HG02981 (cell line): Measurements from ENCODE around the gene ZC3H14.

Source experiments
- ATAC-seq: cut with Tn5 transposase; IDR thresholded peaks from one replicate; pipeline ENCODE4 v1.9.1; 2021; ENCODE audit warnings: mild to moderate bottlenecking, moderate library complexity; ENCODE audit not compliant: unreplicated experiment

Gene ZC3H14

DNA sequence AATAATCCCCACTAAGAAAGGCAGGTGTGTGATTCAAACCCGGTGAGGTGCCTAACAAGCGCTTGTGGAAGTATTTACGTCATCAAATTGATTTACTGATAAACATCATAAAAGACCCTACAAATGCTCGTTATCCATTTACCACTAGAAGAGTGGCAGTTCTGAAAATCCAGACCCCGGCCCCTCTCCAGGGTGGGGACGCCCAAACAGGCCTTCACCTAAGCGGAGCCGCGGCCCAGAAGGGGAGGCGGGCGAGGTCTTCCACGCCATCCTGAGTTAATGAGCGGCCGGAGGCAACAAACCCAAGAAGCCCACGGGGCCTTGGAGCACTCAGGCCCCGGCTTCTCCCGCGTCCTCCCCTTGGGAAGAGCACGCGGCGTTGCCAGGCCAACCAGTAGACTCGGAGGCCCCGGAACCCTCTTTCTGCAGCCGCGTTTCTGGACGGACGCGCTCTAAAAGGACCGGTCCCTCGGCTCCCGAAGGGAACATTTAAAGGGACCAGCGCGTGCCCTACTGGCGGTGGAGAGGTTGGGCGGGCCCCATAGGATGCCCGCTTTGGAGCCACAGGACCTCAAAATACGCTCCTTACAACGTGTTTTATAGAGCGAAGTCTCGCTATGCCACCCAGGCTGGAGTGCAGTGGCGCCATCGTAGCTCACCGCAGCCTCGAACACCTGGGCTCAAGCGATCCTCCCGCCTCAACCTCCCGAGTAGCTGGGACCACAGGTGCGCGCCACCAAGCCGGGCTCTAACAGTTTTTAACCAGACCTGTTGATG, 11.6 kb upstream of the ZC3H14 start:
- no peak for ATAC-seq

GRCh38 chr14:88551980-88552431, 10.8 kb upstream of the ZC3H14 start:
- ATAC-seq: no peak

- no peak for ATAC-seq
These were observed 10.0 kb upstream of the ZC3H14 start for GRCh38 chr14:88552876-88553275.

DNA sequence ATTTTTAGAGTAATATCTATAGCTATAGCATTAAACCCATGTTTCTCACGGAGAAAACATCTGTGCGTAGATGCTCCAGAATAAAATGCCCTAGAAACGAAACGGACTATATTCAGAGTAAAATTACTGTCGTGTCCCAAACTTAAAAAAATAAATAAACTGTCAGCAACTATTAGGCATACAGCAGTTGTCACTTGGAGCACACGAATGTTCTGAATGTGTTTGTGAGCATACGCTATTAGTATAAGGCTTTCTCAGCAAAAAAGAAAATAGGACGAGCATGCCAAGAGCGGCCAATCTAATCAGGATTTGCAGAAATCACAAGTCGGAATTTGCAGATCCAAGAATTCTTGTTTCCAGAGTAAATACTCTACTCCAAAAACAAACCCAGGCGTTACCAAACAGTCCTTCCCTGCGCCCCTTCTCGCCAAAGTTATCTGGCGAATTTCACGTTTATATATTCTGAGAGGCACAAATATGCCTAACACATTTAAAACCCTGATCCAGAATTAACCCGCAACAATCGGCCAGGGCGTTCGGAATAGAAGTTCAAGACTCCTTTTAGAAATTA, 8.9 kb upstream of the ZC3H14 start:
- ATAC-seq: no peak

DNA sequence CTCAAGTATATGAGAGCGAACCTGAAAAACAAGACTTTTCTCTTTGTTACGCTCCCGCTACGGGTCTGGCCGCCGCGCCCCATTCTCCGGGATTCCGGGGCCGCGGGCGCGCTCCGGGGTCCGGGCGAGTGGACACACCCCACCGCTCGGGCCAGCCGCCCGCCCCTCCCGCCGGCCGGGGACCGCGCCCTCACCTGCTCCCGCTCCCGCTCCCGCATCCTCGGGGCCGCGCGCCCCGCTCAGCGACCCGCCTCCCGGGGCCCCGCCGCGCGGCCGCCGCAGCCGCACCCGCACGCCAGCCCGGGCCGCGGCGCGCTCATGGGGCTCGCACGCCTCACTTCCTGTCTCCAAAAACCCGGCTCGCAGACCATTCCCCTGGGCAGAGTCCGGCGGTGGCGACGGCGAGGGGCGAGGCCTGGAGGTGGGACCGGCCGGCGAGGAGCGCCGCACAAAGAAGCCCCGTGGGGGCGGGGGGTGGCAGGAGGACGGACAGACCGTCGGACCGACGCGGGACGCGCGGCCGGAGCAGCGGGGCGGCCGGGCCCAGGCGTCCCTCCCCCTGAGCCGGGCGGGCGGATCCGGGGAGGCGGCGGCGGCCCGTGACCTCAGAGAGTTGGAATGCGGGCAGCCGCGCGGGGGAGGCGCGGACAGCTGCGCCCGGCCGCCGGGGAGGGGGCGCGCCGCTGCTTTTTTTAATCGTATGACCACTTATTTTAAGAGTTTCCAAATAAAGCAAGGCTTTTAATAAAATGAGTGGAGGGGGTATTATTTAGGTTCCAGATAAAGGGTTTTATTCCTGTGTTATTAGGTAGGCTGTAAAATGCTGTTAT, 8.2 kb upstream of the ZC3H14 start, which contains the start of gene PTPN21:
Gene PTPN21, minus strand, starts transcription at position 551 of the 830 bp plus-strand sequence. CDS start 4,590 bp downstream, outside the sequence.
- no peak for ATAC-seq

- no peak for ATAC-seq
These were observed 6.3 kb upstream of the ZC3H14 start for GRCh38 chr14:88556581-88556980.

DNA sequence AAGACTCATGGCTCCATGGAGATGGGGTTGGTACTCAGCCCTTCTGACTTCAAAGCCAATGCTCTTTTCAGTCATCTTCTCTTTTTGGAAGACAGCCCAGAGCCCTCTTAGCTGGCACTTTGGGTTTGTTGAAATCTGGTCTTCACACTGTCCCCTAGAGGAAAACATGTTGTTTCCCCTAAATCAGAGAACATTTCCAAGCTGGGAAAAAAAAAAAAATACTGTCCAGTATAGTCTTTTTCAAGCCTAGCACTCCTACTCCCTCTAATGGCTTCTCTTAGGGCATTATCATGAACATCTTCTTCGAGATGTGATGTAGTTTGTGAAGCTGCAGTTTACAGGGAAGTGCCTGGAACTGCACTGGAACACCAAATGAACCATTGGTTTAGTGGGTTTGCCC, 3.0 kb upstream of the ZC3H14 start:
- no peak for ATAC-seq

DNA sequence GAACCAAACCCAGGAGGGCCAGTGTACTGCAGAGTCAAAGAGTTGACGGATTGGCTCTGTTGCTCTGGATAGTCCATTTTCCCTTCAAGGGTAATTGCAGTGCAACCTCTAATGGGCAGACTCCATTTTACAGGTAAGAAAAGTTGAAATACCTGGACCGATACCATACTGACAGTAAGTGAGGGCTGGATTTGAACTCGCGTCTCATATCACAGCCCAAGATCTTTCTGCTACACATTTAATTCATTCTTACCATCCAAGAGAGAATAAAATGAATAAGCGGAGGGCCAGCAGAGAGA, 356 bp upstream of the ZC3H14 start:
- no peak for ATAC-seq

- no peak for ATAC-seq
These were observed 1.0 kb downstream of the ZC3H14 start for GRCh38 chr14:88563845-88564244.

GRCh38 chr14:88565427-88565826, 2.6 kb downstream of the ZC3H14 start:
- no peak for ATAC-seq

DNA sequence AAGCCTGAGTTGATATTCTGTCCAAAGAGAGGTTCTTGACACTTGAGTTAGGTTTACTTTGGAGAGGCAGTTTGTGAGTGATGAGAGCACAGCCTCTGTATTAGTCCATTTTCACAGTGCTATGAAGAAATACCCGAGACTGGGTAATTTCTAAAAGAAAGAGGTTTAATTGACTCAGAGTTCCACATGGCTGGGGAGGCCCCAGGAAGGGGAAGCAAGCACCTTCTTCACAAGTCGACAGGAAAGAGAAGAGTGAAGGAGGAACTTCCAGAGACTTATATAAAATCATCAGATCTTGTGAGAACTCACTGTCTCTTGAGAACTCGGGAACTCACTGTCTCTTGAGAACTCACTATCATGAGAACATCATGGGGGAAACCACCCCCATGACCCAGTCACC, 5.4 kb downstream of the ZC3H14 start:
- no peak for ATAC-seq

DNA sequence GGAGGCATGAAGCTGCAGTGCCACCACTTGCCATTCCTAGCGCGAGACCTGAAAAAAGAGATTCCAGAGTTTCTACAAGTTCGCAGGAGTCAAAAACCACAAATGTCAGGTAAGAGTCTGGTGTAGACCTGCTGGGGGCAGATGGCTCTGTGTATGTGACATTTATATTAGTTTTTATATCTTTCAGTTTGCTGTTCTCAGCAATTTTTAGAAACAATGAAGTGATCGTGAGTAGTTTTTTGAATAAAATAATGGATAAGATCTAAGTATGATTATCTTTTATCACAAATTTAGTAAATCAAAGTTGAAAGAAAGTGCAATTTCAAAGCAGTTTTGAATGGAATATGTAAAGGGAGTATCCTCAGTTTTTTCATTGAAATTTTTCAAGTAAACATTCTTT, 9.3 kb downstream of the ZC3H14 start:
- ATAC-seq: no peak

GRCh38 chr14:88576222-88576621, 13.4 kb downstream of the ZC3H14 start:
- ATAC-seq: no peak

DNA sequence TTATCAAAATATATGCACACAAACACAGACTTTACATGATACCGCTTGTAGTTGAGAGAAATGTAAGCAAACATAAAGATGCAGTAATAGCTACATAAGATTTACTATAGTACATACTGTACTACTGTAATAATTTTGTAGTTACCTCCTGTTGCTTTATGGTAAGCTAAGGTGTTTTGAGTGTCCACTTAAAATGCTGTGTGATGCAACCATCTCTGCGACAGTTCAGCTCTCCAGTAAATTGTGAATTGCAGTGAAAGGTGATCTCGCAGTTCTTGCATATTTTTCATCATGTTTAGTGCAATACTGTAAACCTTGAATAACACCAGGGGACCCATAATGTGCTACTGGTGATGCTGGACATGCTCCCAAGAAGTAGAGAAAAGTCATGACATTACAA, 21.6 kb downstream of the ZC3H14 start:
- ATAC-seq: no peak

- ATAC-seq: no peak
These were observed 25.2 kb downstream of the ZC3H14 start for GRCh38 chr14:88588081-88588480.

DNA sequence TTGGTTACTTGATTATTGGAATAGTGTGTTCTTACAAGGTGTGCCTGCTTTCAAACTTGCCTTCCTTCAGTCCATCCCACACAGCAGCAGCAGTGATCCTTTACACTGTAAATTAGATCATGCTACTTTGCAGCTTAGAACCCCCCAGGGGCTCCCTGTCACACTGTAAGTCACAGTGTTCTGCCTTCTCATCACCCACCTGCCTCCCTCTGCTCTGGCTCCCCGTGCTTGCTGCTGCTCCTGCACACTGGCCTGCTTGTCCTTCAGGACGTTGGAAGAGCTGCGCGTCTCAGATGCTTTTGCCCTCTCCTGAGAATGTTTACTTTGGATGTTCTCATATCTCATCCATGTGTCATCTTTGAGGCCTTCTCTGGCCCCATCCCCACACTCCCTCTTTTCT, 27.3 kb downstream of the ZC3H14 start:
- ATAC-seq: no peak

GRCh38 chr14:88592031-88592430, 29.2 kb downstream of the ZC3H14 start:
- ATAC-seq: no peak

- ATAC-seq: no peak
These were observed 34.2 kb downstream of the ZC3H14 start for GRCh38 chr14:88597038-88597437.

- ATAC-seq: no peak
These were observed 34.8 kb downstream of the ZC3H14 start for GRCh38 chr14:88597601-88598000.

DNA sequence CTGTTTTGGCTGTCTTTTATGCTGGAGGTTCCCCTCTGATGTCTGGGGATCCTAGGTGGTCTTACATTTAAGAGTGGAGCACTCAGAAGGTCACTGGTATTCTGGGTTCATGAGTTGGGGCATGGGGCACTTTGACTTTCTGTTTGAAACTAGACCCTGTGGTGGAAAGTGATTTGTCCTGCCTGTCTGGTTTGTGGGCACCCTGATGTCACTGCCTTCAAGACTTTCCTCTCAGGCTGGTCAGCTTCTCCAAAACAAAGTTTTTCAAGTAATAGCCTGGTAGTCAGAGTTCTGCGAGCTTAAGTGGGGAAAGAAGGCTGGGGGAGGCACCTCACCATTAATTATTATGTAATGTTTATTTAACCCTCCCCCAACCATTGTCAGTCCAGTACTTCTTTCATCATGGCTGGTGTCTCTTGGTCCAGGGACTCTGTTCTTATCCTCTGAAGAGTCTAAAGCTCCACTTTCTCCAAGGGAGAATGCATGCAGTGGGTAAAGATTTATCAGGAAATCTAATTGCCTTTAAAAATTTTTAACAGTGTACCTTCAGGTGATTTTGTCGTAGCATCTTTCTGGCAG, 35.3 kb downstream of the ZC3H14 start:
- no peak for ATAC-seq

DNA sequence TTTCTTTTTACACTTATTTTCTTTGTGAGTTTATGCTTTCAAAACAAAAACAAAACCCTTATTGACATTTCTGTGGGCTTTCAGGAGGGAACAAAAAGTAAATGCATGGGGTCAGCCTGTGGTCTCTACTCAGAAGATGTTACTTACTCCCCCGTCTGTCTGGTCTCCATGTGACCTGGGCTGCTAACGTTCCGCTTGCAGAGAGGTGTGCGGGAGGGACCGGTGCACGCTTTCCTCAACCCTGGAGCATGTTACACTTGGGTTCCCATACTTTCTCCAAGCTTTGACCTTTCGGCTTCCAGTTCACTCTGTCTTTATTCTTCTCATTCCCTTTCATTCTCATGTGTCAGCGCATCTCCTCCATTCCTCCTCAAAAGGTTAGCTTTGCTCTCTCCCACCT, 36.5 kb downstream of the ZC3H14 start:
- no peak for ATAC-seq
